Spleen (tissue), 11 donors: ENCODE measurements around the gene ST6GAL2. TPM values are rescaled to one million over a fixed set of nuclear protein-coding genes. Genes with fewer than 3 reads are reported as not detected.

Source experiments
- DNase-seq: peaks from one replicate; pipeline ENCODE4 v3.0.0-alpha.2; 2020
- H3K27ac ChIP-seq, 8 donors: fragments of 200-600 bp; sonication (generic) in 7 of 8; 1 replicate in 4 of 8; 2 replicates in 4 of 8; pipeline versions ENCODE4 v1.5.0 to v1.8.0; 2016 to 2021; ENCODE audit warnings: inconsistent platforms in 4 of 8, mild to moderate bottlenecking in 4 of 8, moderate library complexity in 1 of 8
- H3K27me3 ChIP-seq, 7 donors: fragments of 200-600 bp; sonication (generic) in 6 of 7; replicated peaks in 1 of 7; 1 replicate in 4 of 7; 2 replicates in 3 of 7; pipeline versions ENCODE4 v1.5.0 to v1.8.0; 2016 to 2021; ENCODE audit warnings: inconsistent platforms in 3 of 7, mild to moderate bottlenecking in 1 of 7
- H3K36me3 ChIP-seq, 6 donors: fragments of 200-600 bp; sonication (generic) in 5 of 6; 1 replicate in 4 of 6; 2 replicates in 2 of 6; pipeline versions ENCODE4 v1.5.0 to v1.8.0; 2016 to 2021; ENCODE audit warnings: inconsistent platforms in 2 of 6
- H3K4me1 ChIP-seq, 6 donors: fragments of 200-600 bp; sonication (generic) in 5 of 6; 1 replicate in 3 of 6; 2 replicates in 3 of 6; pipeline versions ENCODE4 v1.5.0 to v1.8.0; 2016 to 2021; ENCODE audit warnings: inconsistent platforms in 3 of 6
- H3K4me3 ChIP-seq, 8 donors: fragments of 200-600 bp; sonication (generic) in 7 of 8; 1 replicate in 4 of 8; 2 replicates in 4 of 8; pipeline versions ENCODE4 v1.5.0 to v1.8.0; 2016 to 2021; ENCODE audit warnings: inconsistent platforms in 4 of 8, mild to moderate bottlenecking in 4 of 8, moderate library complexity in 2 of 8
- H3K9me3 ChIP-seq, 8 donors: fragments of 200-600 bp; sonication (generic) in 7 of 8; 1 replicate in 4 of 8; 2 replicates in 4 of 8; pipeline versions ENCODE4 v1.5.0 to v1.8.0; 2016 to 2021; ENCODE audit warnings: inconsistent platforms in 4 of 8
- CTCF ChIP-seq, 11 experiments: fragments of 200-600 bp in 7 of 11; fragments of 450-650 bp in 4 of 11; sonication (generic) in 4 of 11; IDR thresholded peaks in 8 of 11; conservative IDR thresholded peaks in 3 of 11; 1 replicate in 7 of 11; 2 replicates in 4 of 11; pipeline versions ENCODE4 v1.4.0 to v1.8.0; 2016 to 2021; ENCODE audit warnings: antibody characterized with exemption in 11 of 11, inconsistent platforms in 4 of 11, mild to moderate bottlenecking in 1 of 11
- POLR2A ChIP-seq, 3 donors: fragments of 450-650 bp; IDR thresholded peaks; one replicate each; pipeline ENCODE4 v1.5.1; 2017; ENCODE audit warnings: antibody characterized with exemption in 3 of 3, mild to moderate bottlenecking in 1 of 3
- POLR2AphosphoS5 ChIP-seq, 3 donors: sonication (generic); formaldehyde crosslinking; IDR thresholded peaks; one replicate each; pipeline ENCODE4 v1.5.1; 2017; ENCODE audit warnings: antibody characterized with exemption in 3 of 3
- WGBS, 5 donors: extraction: QIAGEN DNeasy Blood & Tissue Kit in 3 of 5; methylation state at CpG; one replicate each; pipeline versions ENCODE4 v1.1.5 to v1.1.7; 2013 to 2018; 5-methylcytosine and 5-hydroxymethylcytosine counted together
- intact Hi-C: fragments of 100-400 bp; cut with DNase I; formaldehyde crosslinking; loops from one replicate; pipeline ENCODE4 v1.15.0; 2023; ENCODE audit warnings: low total_unique reads
- polyA plus RNA-seq, 3 donors: library from polyadenylated mRNA; stranded (reverse); fragments of 200-250 nt; gene quantifications; one replicate each; pipeline ENCODE4 v1.2.1, GENCODE V29; 2013
- total RNA-seq, 7 donors: library from RNA; depleted of rRNA in 3 of 7; stranded (reverse); fragments of >200 nt in 3 of 7; fragmentation: NEBNext Ultra II Directional in 4 of 7; extraction: Animal tissue kit (Norgen Biotek cat#: 25700) in 4 of 7; gene quantifications; one replicate each; pipeline versions ENCODE4 v1.1.0 to v1.2.1, GENCODE V29; 2016 to 2021
- donor health status: healthy with polysubstance abuse.
- donor health status: DM: no; HTN: no; CAD: no; lungs with moderate emphysema.
- donor health status: DM: no; HTN: no; CAD: no.
- donor health status: Bipolar disorder and iron deficiency.
- donor health status: healthy.
- donor health status: DM: no; HTN: no; CAD: no.
- donor health status: DM: yes; HTN: yes; CAD: no.

Gene ST6GAL2
- total and polyA plus RNA-seq, 10 donors = under 0.01 to 0.13 (median 0.03) TPM; not detected in 5

GRCh38 chr2:106843001-106843909 lies 42.7 kb downstream of the ST6GAL2 start:
- TF ChIP-seq POLR2A (IDR thresholded peaks at IDR 0.05) = no peak
- H3K36me3 ChIP-seq = no peaks in the 10 kb centered on the region
- no peak overlapping the region for H3K27ac ChIP-seq
- no peaks in the 10 kb centered on the region for H3K4me1 ChIP-seq
- peak; percentile 71 for DNase-seq
- intact Hi-C loops = no loop called here
- WGBS, 5 donors = 94 to 96% (median 95%) methylated on average over 60 to 63 of the region's 63 CpGs
- H3K4me3 ChIP-seq = no peak overlapping the region
- H3K9me3 ChIP-seq = no peaks in the 10 kb centered on the region
- no peaks in the 10 kb centered on the region for H3K27me3 ChIP-seq

DNA sequence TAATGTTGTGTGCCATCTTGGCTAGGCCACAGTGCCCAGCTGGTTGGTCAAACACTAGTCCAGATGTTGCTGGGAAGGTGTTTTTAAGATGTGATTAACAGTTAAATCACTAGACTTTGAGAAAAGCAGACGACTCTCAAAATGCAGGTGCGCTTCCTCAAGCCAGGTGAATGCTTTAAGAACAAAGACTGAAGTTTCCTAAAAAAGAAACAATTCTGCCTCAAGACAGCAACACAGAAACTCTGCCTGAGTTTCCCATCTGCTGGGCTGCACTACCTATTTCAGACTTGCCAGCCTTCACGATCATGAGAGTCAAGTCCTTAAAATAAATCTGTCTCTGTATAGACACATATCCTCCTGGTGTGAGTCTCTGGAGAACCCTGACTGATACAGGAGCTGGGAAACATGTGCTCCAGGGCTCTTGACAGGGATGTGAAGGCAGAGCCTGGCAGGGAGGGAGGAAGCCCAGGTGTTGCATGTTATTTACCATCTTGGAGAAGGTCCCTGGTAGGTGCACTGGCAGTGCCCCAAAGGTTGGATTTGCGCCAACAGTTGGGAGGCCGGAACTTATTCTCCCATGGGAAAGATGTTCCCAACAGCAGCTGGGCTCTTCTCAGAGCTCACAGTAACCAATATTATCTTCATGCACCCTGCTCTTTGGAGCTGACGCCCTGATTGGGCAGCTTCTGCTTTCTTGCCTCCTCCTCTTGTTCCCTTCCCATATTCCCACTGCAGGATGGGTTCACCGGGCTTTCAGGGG lies 43.9 kb downstream of the ST6GAL2 start:
- Histone ChIP-seq H3K27me3 (no peaks in the 10 kb centered on the region), H3K36me3 (no peaks in the 10 kb centered on the region), H3K4me3 (no peak overlapping the region), H3K4me1 (no peaks in the 10 kb centered on the region), H3K27ac (no peak overlapping the region), H3K9me3 (no peaks in the 10 kb centered on the region)
- TF ChIP-seq CTCF (IDR thresholded peaks at IDR 0.05 in 8 of 11, conservative IDR thresholded peaks at IDR 0.05 in 3 of 11) (no peak), POLR2AphosphoS5 (IDR thresholded peaks at IDR 0.05) (no peak), POLR2A (IDR thresholded peaks at IDR 0.05) (no peak)
- DNase-seq = no peak
- 75 to 91% (median 85%) methylated on average over 7 of the region's 7 CpGs for WGBS, 5 donors
- intact Hi-C loops = no loop called here

GRCh38 chr2:106840818-106841217 lies 45.1 kb downstream of the ST6GAL2 start:
- intact Hi-C loops = no loop called here
- TF ChIP-seq POLR2A (IDR thresholded peaks at IDR 0.05) (no peak), POLR2AphosphoS5 (IDR thresholded peaks at IDR 0.05) (no peak), CTCF (IDR thresholded peaks at IDR 0.05 in 8 of 11, conservative IDR thresholded peaks at IDR 0.05 in 3 of 11) (no peak)
- Histone ChIP-seq H3K4me1 (no peaks in the 10 kb centered on the region), H3K36me3 (no peaks in the 10 kb centered on the region), H3K27me3 (no peaks in the 10 kb centered on the region), H3K9me3 (no peaks in the 10 kb centered on the region), H3K27ac (no peak overlapping the region), H3K4me3 (no peak overlapping the region)
- WGBS, 5 donors = 62 to 69% (median 66%) methylated on average over 2 of the region's 2 CpGs
- no peak for DNase-seq

GRCh38 chr2:106839849-106840595 lies 45.9 kb downstream of the ST6GAL2 start:
- Histone ChIP-seq H3K4me3 (no peak overlapping the region), H3K27ac (no peak overlapping the region), H3K9me3 (no peaks in the 10 kb centered on the region), H3K27me3 (no peaks in the 10 kb centered on the region), H3K4me1 (no peaks in the 10 kb centered on the region), H3K36me3 (no peaks in the 10 kb centered on the region)
- intact Hi-C loops = no loop called here
- DNase-seq = no peak
- 66 to 79% (median 72%) methylated on average over 7 of the region's 7 CpGs for whole genome bisulfite sequencing, 5 donors
- TF ChIP-seq POLR2AphosphoS5 (IDR thresholded peaks at IDR 0.05) = no peak
- TF ChIP-seq CTCF (IDR thresholded peaks at IDR 0.05 in 8 of 11, conservative IDR thresholded peaks at IDR 0.05 in 3 of 11) = no peak
- TF ChIP-seq POLR2A (IDR thresholded peaks at IDR 0.05) = no peak
